Immature natural killer cell (primary cell): Measurements from ENCODE around the gene NR1D2. TPM values are rescaled to one million over a fixed set of nuclear protein-coding genes. Genes with fewer than 3 reads are reported as not detected.

Experiments
- DNase-seq, 3 donors: peaks; one replicate each; pipeline ENCODE4 v3.0.0; 2022; ENCODE audit warnings: mixed read lengths in 1 of 3
- H3K27ac Mint-ChIP-seq, 6 donors: one replicate each; pipeline ENCODE4 v1.8.0; 2020; ENCODE audit warnings: mixed read lengths in 6 of 6, mild to moderate bottlenecking in 5 of 6, inconsistent platforms in 4 of 6, moderate library complexity in 3 of 6
- H3K27me3 Mint-ChIP-seq, 3 donors: one replicate each; pipeline ENCODE4 v1.8.0; 2020 to 2021; ENCODE audit warnings: low read depth in 3 of 3, mild to moderate bottlenecking in 3 of 3, mixed read lengths in 3 of 3, moderate library complexity in 3 of 3, inconsistent platforms in 1 of 3
- H3K36me3 Mint-ChIP-seq, 3 donors: one replicate each; pipeline ENCODE4 v1.8.0; 2020; ENCODE audit warnings: mixed read lengths in 3 of 3, inconsistent platforms in 2 of 3, mild to moderate bottlenecking in 2 of 3
- H3K4me1 Mint-ChIP-seq, 2 donors: one replicate each; pipeline ENCODE4 v1.8.0; 2020; ENCODE audit warnings: inconsistent platforms in 2 of 2, mild to moderate bottlenecking in 2 of 2, mixed read lengths in 2 of 2, moderate library complexity in 1 of 2
- H3K4me3 Mint-ChIP-seq, 5 donors: one replicate each; pipeline ENCODE4 v1.8.0; 2020; ENCODE audit warnings: mild to moderate bottlenecking in 5 of 5, mixed read lengths in 5 of 5, inconsistent platforms in 3 of 5, moderate library complexity in 3 of 5
- H3K9me3 Mint-ChIP-seq, 6 donors: one replicate each; pipeline ENCODE4 v1.8.0; 2020; ENCODE audit warnings: mild to moderate bottlenecking in 6 of 6, mixed read lengths in 6 of 6, inconsistent platforms in 4 of 6, moderate library complexity in 3 of 6
- polyA plus RNA-seq, 3 donors: library from polyadenylated mRNA; unstranded; fragments of 300-500 nt; fragmentation: Illumina TruSeq; gene quantifications; one replicate each; pipeline ENCODE4 v1.2.3, GENCODE V29; 2021

Gene NR1D2
- polyA plus RNA-seq, 3 donors from 2014 or later: 15.5 to 24.4 (median 16.2) TPM

DNA sequence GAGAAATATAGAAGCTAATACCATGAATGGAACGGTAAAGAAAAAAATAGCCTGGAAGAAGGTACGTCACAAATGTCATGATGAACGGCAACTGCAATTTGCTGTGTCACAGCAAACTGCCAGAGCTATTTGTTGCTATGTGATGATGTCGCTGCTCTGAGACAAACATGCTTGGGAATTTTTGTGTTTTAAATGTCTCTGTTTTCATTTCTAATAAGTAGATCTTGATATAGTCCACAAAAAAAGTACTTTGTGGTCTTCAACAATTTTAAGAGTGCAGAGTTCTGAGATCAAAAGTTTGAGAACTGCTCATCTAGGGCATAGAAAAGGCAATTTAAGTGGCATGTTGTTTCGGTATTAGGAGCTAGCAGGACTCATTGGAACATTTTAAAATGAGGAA, 4.3 kb upstream of the NR1D2 start:
- no peaks in the 10 kb centered on the region for H3K9me3 Mint-ChIP-seq
- H3K27me3 Mint-ChIP-seq: peaks cover 12 to 17% (median 14%) of the 10 kb centered on the region in 3 donors
- no peak for DNase-seq
- H3K4me3 Mint-ChIP-seq: no peak overlapping the region
- H3K4me1 Mint-ChIP-seq: peaks cover 8 to 14% of the 10 kb centered on the region in 2 donors
- H3K27ac Mint-ChIP-seq: peak overlapping the region in 1 of 6 donors; percentile 23
- peaks cover 0 to 6% (median 0%) of the 10 kb centered on the region in 3 donors for H3K36me3 Mint-ChIP-seq

DNA sequence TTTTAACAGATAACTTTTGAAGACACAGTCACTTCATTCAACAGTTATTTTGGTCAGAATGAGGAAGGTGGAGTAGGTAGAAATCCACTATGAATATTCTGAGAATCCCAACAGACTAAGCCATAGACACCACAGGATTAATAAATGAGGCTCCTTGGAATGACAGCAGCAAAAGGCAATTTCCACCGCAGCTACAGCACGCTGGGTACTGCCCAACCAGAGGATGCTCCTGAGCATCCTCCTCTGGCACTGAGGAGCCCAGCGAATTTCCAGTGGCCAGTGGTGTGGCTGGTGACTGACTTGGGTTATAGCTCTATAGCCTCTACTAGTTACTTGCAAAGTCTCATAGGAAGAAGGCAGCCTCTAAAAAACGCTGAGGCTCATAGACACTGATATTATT, 3.6 kb upstream of the NR1D2 start:
- Mint-ChIP-seq H3K36me3 (peaks cover 0 to 6% (median 0%) of the 10 kb centered on the region in 3 donors), H3K4me1 (peaks cover 10 to 16% of the 10 kb centered on the region in 2 donors), H3K9me3 (no peaks in the 10 kb centered on the region), H3K4me3 (no peak overlapping the region), H3K27ac (peak overlapping the region in 1 of 6 donors; percentile 23), H3K27me3 (peaks cover 12 to 21% (median 17%) of the 10 kb centered on the region in 3 donors)
- no peak for DNase-seq

- Mint-ChIP-seq H3K4me3 (no peak overlapping the region), H3K27ac (no peak overlapping the region), H3K9me3 (no peaks in the 10 kb centered on the region), H3K27me3 (peaks cover 11 to 30% (median 25%) of the 10 kb centered on the region in 3 donors), H3K4me1 (peaks cover 20 to 27% of the 10 kb centered on the region in 2 donors), H3K36me3 (peaks cover 0 to 4% (median 3%) of the 10 kb centered on the region in 3 donors)
- no peak for DNase-seq
Measured at GRCh38 chr3:23942546-23942945, 2.5 kb upstream of the NR1D2 start.

- peak overlapping the region; percentile 65 to 93 (median 91) for H3K27ac Mint-ChIP-seq
- H3K36me3 Mint-ChIP-seq: peaks cover 0 to 4% (median 0%) of the 10 kb centered on the region in 3 donors
- peak overlapping the region; percentile 84 to 91 (median 86) for H3K4me3 Mint-ChIP-seq
- peaks cover 13 to 38% (median 28%) of the 10 kb centered on the region in 3 donors for H3K27me3 Mint-ChIP-seq
- DNase-seq: no peak
- peaks cover 28 to 40% of the 10 kb centered on the region in 2 donors for H3K4me1 Mint-ChIP-seq
- H3K9me3 Mint-ChIP-seq: no peaks in the 10 kb centered on the region
Measured at GRCh38 chr3:23944007-23944783, 891 bp upstream of the NR1D2 start.

DNA sequence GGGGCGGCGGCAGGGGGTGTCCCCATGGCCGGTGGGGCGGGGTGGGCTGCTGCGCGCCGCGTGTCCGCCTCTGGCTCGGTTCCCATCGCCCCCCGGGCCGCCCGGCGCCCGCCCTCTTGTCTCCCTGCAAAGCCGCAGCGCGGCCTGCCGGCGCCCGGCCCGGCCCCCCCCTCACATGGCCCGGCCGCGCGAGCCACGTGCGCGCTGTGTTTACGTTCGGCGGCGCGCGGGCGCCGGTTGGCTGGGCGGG, 502 bp downstream of the NR1D2 start:
- no peaks in the 10 kb centered on the region for H3K9me3 Mint-ChIP-seq
- no peak for DNase-seq
- peak overlapping the region in 4 of 5 donors; percentile 24 to 45 (median 32) for H3K4me3 Mint-ChIP-seq
- H3K27ac Mint-ChIP-seq: peak overlapping the region in 2 of 6 donors; percentile 11 to 76
- H3K4me1 Mint-ChIP-seq: peaks cover 42 to 54% of the 10 kb centered on the region in 2 donors
- peaks cover 13 to 42% (median 30%) of the 10 kb centered on the region in 3 donors for H3K27me3 Mint-ChIP-seq
- peaks cover 0 to 4% (median 0%) of the 10 kb centered on the region in 3 donors for H3K36me3 Mint-ChIP-seq

DNA sequence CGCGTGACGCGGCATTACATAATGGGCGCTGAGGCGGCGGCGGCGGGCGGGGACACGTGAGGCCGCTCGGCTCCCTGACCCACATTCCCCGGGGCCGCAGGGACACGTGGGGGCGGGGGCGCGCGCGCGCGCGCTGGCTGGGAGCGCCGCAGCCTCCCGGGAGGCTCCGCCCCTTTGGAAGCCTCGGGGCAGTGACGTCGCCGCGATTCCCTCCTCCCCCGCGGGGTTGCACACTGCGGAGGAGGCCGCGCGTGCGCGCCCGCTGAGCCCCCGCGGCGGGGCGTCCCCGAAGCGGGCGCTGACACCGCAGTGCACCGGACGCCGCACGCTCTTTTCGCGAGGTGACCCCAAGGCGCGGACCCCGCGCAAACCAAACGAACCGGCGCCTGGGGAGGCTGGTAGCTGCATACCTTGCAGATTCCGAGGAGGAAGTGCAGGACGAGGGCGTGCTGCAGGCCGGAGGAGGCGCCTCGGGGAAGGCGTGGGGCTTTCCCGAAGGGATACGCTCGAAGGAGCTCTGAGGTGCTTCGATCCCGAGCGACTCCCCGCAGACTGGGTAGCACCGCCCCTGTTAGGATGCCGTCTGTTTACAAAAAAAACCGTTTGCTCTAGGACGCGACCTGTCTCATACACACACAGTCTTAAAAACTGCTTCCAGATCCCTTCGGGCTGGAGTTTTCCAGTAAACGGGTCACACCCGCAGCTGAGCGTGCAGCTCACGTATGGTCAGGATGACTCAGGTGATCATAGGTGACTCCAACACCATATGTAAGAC, 1.0 kb downstream of the NR1D2 start:
- H3K27me3 Mint-ChIP-seq: peaks cover 13 to 42% (median 30%) of the 10 kb centered on the region in 3 donors
- peaks cover 47 to 59% of the 10 kb centered on the region in 2 donors for H3K4me1 Mint-ChIP-seq
- no peaks in the 10 kb centered on the region for H3K9me3 Mint-ChIP-seq
- peak overlapping the region; percentile 88 to 92 (median 90) for H3K4me3 Mint-ChIP-seq
- peak overlapping the region; percentile 89 to 94 (median 93) for H3K27ac Mint-ChIP-seq
- peaks cover 0 to 4% (median 0%) of the 10 kb centered on the region in 3 donors for H3K36me3 Mint-ChIP-seq
- DNase-seq: peak; percentile 98

DNA sequence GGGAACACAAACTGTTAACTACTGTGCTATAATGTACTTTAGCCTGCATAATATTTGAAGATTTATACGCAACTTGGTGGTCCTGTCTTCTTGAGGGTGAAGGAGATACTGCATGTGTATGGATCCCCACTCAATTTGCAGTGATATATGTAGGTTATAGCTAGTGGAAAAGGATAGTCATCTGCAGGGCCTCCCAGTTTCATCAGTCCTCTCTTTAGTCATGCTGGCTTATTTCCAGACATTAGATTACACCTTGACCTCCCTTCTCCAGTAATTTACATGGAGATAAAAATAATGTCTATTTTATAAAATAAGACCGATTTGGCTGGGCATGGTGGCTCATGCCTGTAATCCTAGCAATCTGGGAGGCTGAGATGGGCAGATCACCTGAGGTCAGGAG, 3.7 kb downstream of the NR1D2 start:
- Mint-ChIP-seq H3K9me3 (no peaks in the 10 kb centered on the region), H3K27ac (peak overlapping the region in 1 of 6 donors; percentile 59), H3K36me3 (peaks cover 0 to 4% (median 0%) of the 10 kb centered on the region in 3 donors)

GRCh38 chr3:23949784-23950183, 4.7 kb downstream of the NR1D2 start:
- H3K36me3 Mint-ChIP-seq: peaks cover 0 to 4% (median 4%) of the 10 kb centered on the region in 3 donors
- peaks cover 9 to 38% (median 27%) of the 10 kb centered on the region in 3 donors for H3K27me3 Mint-ChIP-seq
- H3K4me3 Mint-ChIP-seq: peak overlapping the region; percentile 52 to 84 (median 74)
- no peaks in the 10 kb centered on the region for H3K9me3 Mint-ChIP-seq
- DNase-seq: no peak
- H3K27ac Mint-ChIP-seq: peak overlapping the region; percentile 58 to 85 (median 76)
- peaks cover 63 to 78% of the 10 kb centered on the region in 2 donors for H3K4me1 Mint-ChIP-seq

More for the DNA sequence above, 3.7 kb downstream of the NR1D2 start:
- Mint-ChIP-seq H3K4me3 (no peak overlapping the region), H3K27me3 (peaks cover 10 to 46% (median 33%) of the 10 kb centered on the region in 3 donors), H3K4me1 (peaks cover 68 to 81% of the 10 kb centered on the region in 2 donors)
- DNase-seq: no peak

DNA sequence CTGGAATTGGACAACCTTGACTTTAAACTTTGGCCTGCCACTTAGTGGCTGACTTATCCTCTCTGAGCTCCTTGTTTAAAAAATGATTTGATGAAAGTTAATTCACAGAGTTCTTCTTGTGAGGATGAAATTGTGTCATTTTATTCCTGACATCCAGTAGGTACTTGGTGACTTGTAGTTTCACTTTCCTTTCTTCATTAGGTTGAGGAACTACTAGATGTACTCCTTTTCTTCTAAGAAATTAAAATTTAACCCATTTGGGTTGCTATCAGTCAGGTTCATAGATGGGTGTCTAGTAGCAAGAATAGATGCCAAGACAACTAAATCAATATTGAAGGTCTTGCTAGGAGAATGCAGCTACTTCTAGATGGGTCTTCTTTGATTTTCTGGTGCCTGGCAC, 5.2 kb downstream of the NR1D2 start:
- DNase-seq: no peak
- Mint-ChIP-seq H3K27me3 (peaks cover 8 to 36% (median 25%) of the 10 kb centered on the region in 3 donors), H3K9me3 (no peaks in the 10 kb centered on the region), H3K4me3 (peak overlapping the region; percentile 52 to 84 (median 74)), H3K27ac (peak overlapping the region; percentile 60 to 85 (median 76)), H3K36me3 (peaks cover 4 to 9% (median 5%) of the 10 kb centered on the region in 3 donors), H3K4me1 (peaks cover 63 to 83% of the 10 kb centered on the region in 2 donors)

GRCh38 chr3:23952646-23953045, 7.6 kb downstream of the NR1D2 start:
- Mint-ChIP-seq H3K36me3 (peaks cover 8 to 17% (median 12%) of the 10 kb centered on the region in 3 donors), H3K27me3 (peaks cover 5 to 23% (median 11%) of the 10 kb centered on the region in 3 donors), H3K9me3 (no peaks in the 10 kb centered on the region), H3K4me1 (peaks cover 53 to 81% of the 10 kb centered on the region in 2 donors), H3K4me3 (no peak overlapping the region), H3K27ac (no peak overlapping the region)
- no peak for DNase-seq

GRCh38 chr3:23953523-23953922, 8.4 kb downstream of the NR1D2 start:
- no peak for DNase-seq
- Mint-ChIP-seq H3K36me3 (peaks cover 8 to 20% (median 12%) of the 10 kb centered on the region in 3 donors), H3K4me3 (no peak overlapping the region), H3K27me3 (peaks cover 4 to 15% (median 10%) of the 10 kb centered on the region in 3 donors), H3K27ac (peak overlapping the region in 1 of 6 donors; percentile 9), H3K4me1 (peaks cover 52 to 78% of the 10 kb centered on the region in 2 donors), H3K9me3 (no peaks in the 10 kb centered on the region)

GRCh38 chr3:23954144-23954543, 9.1 kb downstream of the NR1D2 start:
- no peak overlapping the region for H3K27ac Mint-ChIP-seq

DNA sequence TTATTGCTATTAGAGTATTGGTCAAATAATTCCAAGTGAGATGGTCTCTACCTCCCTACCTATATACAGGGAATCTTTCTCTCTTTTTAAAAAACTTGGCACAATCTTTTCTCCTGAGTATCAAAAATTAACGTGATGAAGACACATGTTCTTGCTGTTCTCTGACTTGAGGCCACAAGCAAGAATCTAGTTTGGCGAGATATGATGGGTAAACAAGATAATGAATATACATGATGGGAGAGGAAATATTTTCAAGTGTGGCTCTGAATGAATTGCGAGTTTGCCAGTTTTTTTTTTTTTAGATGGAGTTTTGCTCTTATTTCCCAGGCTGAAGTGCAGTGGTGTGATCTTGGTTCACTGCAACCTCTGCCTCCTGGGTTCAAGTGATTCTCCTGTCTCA, 11.6 kb downstream of the NR1D2 start:
- peaks cover 38 to 60% of the 10 kb centered on the region in 2 donors for H3K4me1 Mint-ChIP-seq
- no peaks in the 10 kb centered on the region for H3K9me3 Mint-ChIP-seq
- H3K36me3 Mint-ChIP-seq: peaks cover 16 to 34% (median 17%) of the 10 kb centered on the region in 3 donors
- no peak overlapping the region for H3K4me3 Mint-ChIP-seq
- DNase-seq: no peak
- peaks cover 7 to 21% (median 8%) of the 10 kb centered on the region in 3 donors for H3K27me3 Mint-ChIP-seq
- H3K27ac Mint-ChIP-seq: no peak overlapping the region

More at GRCh38 chr3:23954144-23954543, 9.1 kb downstream of the NR1D2 start:
- no peaks in the 10 kb centered on the region for H3K9me3 Mint-ChIP-seq
- H3K4me1 Mint-ChIP-seq: peaks cover 55 to 79% of the 10 kb centered on the region in 2 donors
- no peak overlapping the region for H3K4me3 Mint-ChIP-seq
- peaks cover 8 to 20% (median 12%) of the 10 kb centered on the region in 3 donors for H3K36me3 Mint-ChIP-seq
- H3K27me3 Mint-ChIP-seq: peaks cover 8 to 19% (median 10%) of the 10 kb centered on the region in 3 donors
- DNase-seq: no peak
